HFFc6 (cell line): ENCODE measurements around the gene KLF11. TPM values are rescaled to one million over a fixed set of nuclear protein-coding genes. Genes with fewer than 3 reads are reported as not detected.

Experiments used
- DNase-seq: peaks from one replicate; pipeline ENCODE4 v3.0.0-alpha.2; 2018
- H3K27ac Mint-ChIP-seq: 2 replicates; pipeline ENCODE4 v1.8.0; 2020; ENCODE audit warnings: mild to moderate bottlenecking, mixed read lengths
- H3K27me3 Mint-ChIP-seq: 2 replicates; pipeline ENCODE4 v1.8.0; 2021; ENCODE audit warnings: mild to moderate bottlenecking, moderate library complexity, mixed read lengths; ENCODE audit not compliant: insufficient read depth
- H3K36me3 Mint-ChIP-seq: 2 replicates; pipeline ENCODE4 v1.8.0; 2021; ENCODE audit warnings: low read depth, mixed read lengths
- H3K4me1 Mint-ChIP-seq: 2 replicates; pipeline ENCODE4 v1.8.0; 2020; ENCODE audit warnings: low read depth, mixed read lengths
- H3K4me3 Mint-ChIP-seq: 2 replicates; pipeline ENCODE4 v1.8.0; 2020; ENCODE audit warnings: mild to moderate bottlenecking, moderate library complexity, mixed read lengths
- H3K9me3 Mint-ChIP-seq: 2 replicates; pipeline ENCODE4 v1.8.0; 2020; ENCODE audit warnings: mild to moderate bottlenecking, mixed read lengths
- total RNA-seq, 6 experiments: library from RNA; stranded (reverse); fragmentation: NEBNext Ultra II Directional; extraction: Animal tissue kit (Norgen Biotek cat#: 25700); gene quantifications; 2 replicates in 1 of 6; 3 replicates in 5 of 6; pipeline ENCODE4 v1.2.3, GENCODE V29; 2021
- TF ChIP-seq, protein P1 (sequence below): fragments of 200-600 bp; sonication (generic); IDR thresholded peaks from 2 replicates; pipeline ENCODE4 v1.5.0; 2021; ENCODE audit warnings: antibody characterized with exemption, mild to moderate bottlenecking

Gene KLF11
- total RNA-seq, 6 experiments from 2014 or later: 2.8 to 3.9 (median 3.6) TPM

GRCh38 chr2:10075571-10076209 lies 32.3 kb downstream of the KLF11 start:
- Mint-ChIP-seq H3K36me3 (no peaks in the 10 kb centered on the region), H3K27ac (no peak overlapping the region), H3K4me3 (no peak overlapping the region), H3K9me3 (no peaks in the 10 kb centered on the region), H3K27me3 (peaks cover 34% of the 10 kb centered on the region), H3K4me1 (peaks cover 18% of the 10 kb centered on the region)
- DNase-seq: no peak
- TF ChIP-seq, protein P1, sequence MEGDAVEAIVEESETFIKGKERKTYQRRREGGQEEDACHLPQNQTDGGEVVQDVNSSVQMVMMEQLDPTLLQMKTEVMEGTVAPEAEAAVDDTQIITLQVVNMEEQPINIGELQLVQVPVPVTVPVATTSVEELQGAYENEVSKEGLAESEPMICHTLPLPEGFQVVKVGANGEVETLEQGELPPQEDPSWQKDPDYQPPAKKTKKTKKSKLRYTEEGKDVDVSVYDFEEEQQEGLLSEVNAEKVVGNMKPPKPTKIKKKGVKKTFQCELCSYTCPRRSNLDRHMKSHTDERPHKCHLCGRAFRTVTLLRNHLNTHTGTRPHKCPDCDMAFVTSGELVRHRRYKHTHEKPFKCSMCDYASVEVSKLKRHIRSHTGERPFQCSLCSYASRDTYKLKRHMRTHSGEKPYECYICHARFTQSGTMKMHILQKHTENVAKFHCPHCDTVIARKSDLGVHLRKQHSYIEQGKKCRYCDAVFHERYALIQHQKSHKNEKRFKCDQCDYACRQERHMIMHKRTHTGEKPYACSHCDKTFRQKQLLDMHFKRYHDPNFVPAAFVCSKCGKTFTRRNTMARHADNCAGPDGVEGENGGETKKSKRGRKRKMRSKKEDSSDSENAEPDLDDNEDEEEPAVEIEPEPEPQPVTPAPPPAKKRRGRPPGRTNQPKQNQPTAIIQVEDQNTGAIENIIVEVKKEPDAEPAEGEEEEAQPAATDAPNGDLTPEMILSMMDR: no peak

DNA sequence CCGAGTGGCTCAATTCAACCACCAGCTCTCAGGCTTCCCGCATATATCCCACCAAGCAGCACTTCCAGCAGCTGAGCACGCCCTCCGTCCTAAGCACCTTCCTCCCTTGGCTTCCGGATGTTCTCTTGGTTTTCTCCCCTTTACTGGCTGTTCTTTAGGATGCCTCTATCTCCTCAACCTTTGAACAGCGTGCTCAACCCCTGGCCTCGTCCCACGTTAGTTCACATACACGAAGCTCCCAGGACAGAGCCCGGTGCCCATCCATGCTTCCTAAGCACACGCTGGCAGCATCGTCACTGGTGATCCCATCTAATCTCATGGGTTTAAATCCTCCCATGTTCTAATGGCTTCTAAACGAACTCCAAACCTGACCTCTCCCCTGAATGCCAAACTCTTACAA lies 33.2 kb downstream of the KLF11 start:
- no peak for DNase-seq
- no peaks in the 10 kb centered on the region for H3K9me3 Mint-ChIP-seq
- peaks cover 18% of the 10 kb centered on the region for H3K4me1 Mint-ChIP-seq
- no peaks in the 10 kb centered on the region for H3K36me3 Mint-ChIP-seq
- H3K4me3 Mint-ChIP-seq: no peak overlapping the region
- H3K27me3 Mint-ChIP-seq: peaks cover 40% of the 10 kb centered on the region
- no peak overlapping the region for H3K27ac Mint-ChIP-seq
- TF ChIP-seq, protein P1: no peak

- TF ChIP-seq, protein P1: no peak
- Mint-ChIP-seq H3K4me3 (no peak overlapping the region), H3K27me3 (peaks cover 45% of the 10 kb centered on the region), H3K4me1 (peaks cover 18% of the 10 kb centered on the region), H3K27ac (no peak overlapping the region), H3K9me3 (no peaks in the 10 kb centered on the region), H3K36me3 (no peaks in the 10 kb centered on the region)
- no peak for DNase-seq
Measured at GRCh38 chr2:10076988-10077527, 33.7 kb downstream of the KLF11 start.

GRCh38 chr2:10078001-10078400 lies 34.7 kb downstream of the KLF11 start:
- Mint-ChIP-seq H3K4me3 (no peak overlapping the region), H3K27ac (no peak overlapping the region), H3K9me3 (no peaks in the 10 kb centered on the region), H3K36me3 (no peaks in the 10 kb centered on the region), H3K4me1 (peaks cover 14% of the 10 kb centered on the region), H3K27me3 (peaks cover 51% of the 10 kb centered on the region)
- TF ChIP-seq, protein P1: no peak
- DNase-seq: no peak

GRCh38 chr2:10078704-10079265 lies 35.4 kb downstream of the KLF11 start:
- H3K4me3 Mint-ChIP-seq: peak overlapping the region; percentile 84
- H3K27ac Mint-ChIP-seq: peak overlapping the region; percentile 79
- peaks cover 20% of the 10 kb centered on the region for H3K4me1 Mint-ChIP-seq
- H3K9me3 Mint-ChIP-seq: no peaks in the 10 kb centered on the region
- no peak for DNase-seq
- H3K27me3 Mint-ChIP-seq: peaks cover 54% of the 10 kb centered on the region
- no peaks in the 10 kb centered on the region for H3K36me3 Mint-ChIP-seq
- TF ChIP-seq, protein P1: no peak
